ENCODE results near the gene MARCHF4. TPM values are rescaled to one million over a fixed set of nuclear protein-coding genes. Genes with fewer than 3 reads are reported as not detected.

The MARCHF4 gene
- total and polyA plus RNA-seq, 2 of the 4 experiments (the other 2 are of a cell fraction), result 2.3 to 12.0 TPM

DNA sequence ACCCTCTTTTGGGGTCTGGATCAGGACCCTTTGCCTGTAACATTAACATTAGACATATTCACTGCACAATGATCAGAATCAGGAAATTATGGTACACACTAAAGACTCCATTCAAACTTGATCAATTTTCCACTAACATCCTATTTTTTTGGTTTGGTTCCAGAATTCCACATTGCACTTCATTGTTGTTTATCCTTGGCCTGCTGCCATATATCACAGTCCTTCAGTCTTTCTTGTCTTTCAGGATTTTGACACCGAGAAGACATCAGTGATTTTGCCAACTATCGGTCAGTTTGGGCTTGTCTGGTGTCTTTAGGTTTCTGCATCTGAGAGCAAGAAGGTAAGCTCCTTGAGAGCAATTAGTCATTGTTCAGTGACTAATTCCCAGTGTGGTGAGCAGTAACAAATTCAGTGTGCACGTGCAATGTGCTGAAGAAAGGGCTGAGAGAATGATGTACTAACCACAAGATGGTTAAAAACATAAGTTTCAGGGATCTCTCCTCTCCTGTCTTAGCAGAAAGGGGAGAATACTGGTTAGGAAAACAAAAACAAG, 23.5 kb downstream of the MARCHF4 start:
- Histone ChIP-seq H2BK15ac (ENCODE audit: low read depth, low read length) (0 out of 3 replicates have a peak overlapping the region, but pooled peaks have one; percentile 6), H2AK9ac (replicated peaks; ENCODE audit: low read depth, low read length, poor library complexity) (no peak overlapping the region), H3K23ac (ENCODE audit: low read depth, low read length) (no peak overlapping the region), H3K9me1 (ENCODE audit: insufficient read depth, low read length) (peaks cover 47% of the 10 kb centered on the region), H3K14ac (replicated peaks; ENCODE audit: low read depth, low read length) (no peak overlapping the region), H3K27me3 (ENCODE audit: control insufficient read depth, insufficient read depth, low read length) (no peaks in the 10 kb centered on the region), H3K4me3 (ENCODE audit: insufficient read depth, low read depth, low read length) (no peak overlapping the region), H3K9me3 (ENCODE audit: control insufficient read depth, insufficient read depth, low read length) (no peaks in the 10 kb centered on the region), H3K9ac (ENCODE audit: low read depth, low read length) (no peak overlapping the region), H3K79me1 (ENCODE audit: low read depth in 1 of 2, low read length in 2 of 2) (peaks cover 30 to 82% of the 10 kb centered on the region in 2 experiments), H3K4ac (ENCODE audit: low read depth, low read length) (no peak overlapping the region; the same call in 1 of the 2 replicates), H3K36me3 (ENCODE audit: control insufficient read depth, insufficient read depth, low read length) (no peaks in the 10 kb centered on the region), H2AK5ac (ENCODE audit: low read depth, low read length) (no peak overlapping the region), H4K20me1 (ENCODE audit: insufficient read depth, low read length) (peaks cover 16% of the 10 kb centered on the region; the same call in 1 of the 2 replicates), H2BK5ac (ENCODE audit: low read depth, low read length, poor library complexity, severe bottlenecking) (no peak overlapping the region), H2BK120ac (ENCODE audit: low read depth, low read length) (no peak overlapping the region), H4K91ac (ENCODE audit: insufficient read depth, low read depth, low read length) (no peak overlapping the region), H3K4me2 (ENCODE audit: low read depth, low read length) (no peak overlapping the region), H4K5ac (ENCODE audit: low read depth, low read length) (no peak overlapping the region), H2BK20ac (ENCODE audit: low read depth, low read length) (no peak overlapping the region), H3K27ac (ENCODE audit: insufficient read depth, low read length) (no peak overlapping the region), H3K4me1 (ENCODE audit: control insufficient read depth, insufficient read depth, low read length) (peaks cover 26% of the 10 kb centered on the region), H2AFZ (replicated peaks; ENCODE audit: low read length, poor library complexity) (no peak overlapping the region), H3K56ac (ENCODE audit: extremely low read depth, insufficient read depth, low read length) (no peak overlapping the region), H3K18ac (ENCODE audit: low read depth, low read length) (no peak overlapping the region), H4K8ac (ENCODE audit: low read depth in 2 of 2, low read length in 2 of 2) (no peak overlapping the region)
- in situ Hi-C loops (cut with MboI; ENCODE audit: low sequenced_read_pairs), result no loop called here
- intact Hi-C loops (cut with micrococcal nuclease), result loop anchor here (2.0 kb wide), 1 partner anchor 24 kb away; the partner anchor contains the start of gene MARCHF4
- BruUV-seq (replicated peaks), result no TSS peak
- no CpG with 5 or more reads among the region's 3 CpGs for WGBS, 2 experiments (ENCODE audit: extremely low coverage in 2 of 2, insufficient read length in 1 of 2)
- ATAC-seq (ENCODE audit: low read depth) (peak; percentile 45; the same call in 1 of the 2 replicates), DNase-seq (peak; percentile 91)
- TF ChIP-seq BHLHE40 (IDR thresholded peaks at IDR 0.05; ENCODE audit: low read depth, low read length) (peak; percentile 100), MXI1 (IDR thresholded peaks at IDR 0.05; ENCODE audit: borderline replicate concordance, low read depth, low read length) (peak; percentile 36; the same call in 1 of the 2 replicates), FOS (IDR thresholded peaks at IDR 0.05; ENCODE audit: low read depth, low read length) (peak; percentile 59; the same call in 1 of the 2 replicates), CEBPB (IDR thresholded peaks at IDR 0.05; ENCODE audit: low read depth, low read length) (peak; percentile 33; the same call in 1 of the 2 replicates), NFE2L2 (IDR thresholded peaks at IDR 0.05; ENCODE audit: low read depth, low read length) (no peak)
- ChIA-PET CTCF (no interaction called here), POLR2A (ENCODE audit: unreplicated experiment) (interaction anchor here (1.0 kb wide), 1 partner anchor 24 kb away, joined by 3 read pairs; no protein-coding TSS in a partner anchor)
- dilution Hi-C loops (cut with HindIII; ENCODE audit: low sequenced_read_pairs, unreplicated experiment), result no loop called here

Measured in IMR-90 (cell line).